Brain pericyte (primary cell): ENCODE measurements around the gene SLC7A8.

Experiments used
- DNase-seq: peaks from one replicate; pipeline ENCODE4 v3.0.0-alpha.2; 2012; ENCODE audit warnings: low read depth, low spot score

Gene SLC7A8

DNA sequence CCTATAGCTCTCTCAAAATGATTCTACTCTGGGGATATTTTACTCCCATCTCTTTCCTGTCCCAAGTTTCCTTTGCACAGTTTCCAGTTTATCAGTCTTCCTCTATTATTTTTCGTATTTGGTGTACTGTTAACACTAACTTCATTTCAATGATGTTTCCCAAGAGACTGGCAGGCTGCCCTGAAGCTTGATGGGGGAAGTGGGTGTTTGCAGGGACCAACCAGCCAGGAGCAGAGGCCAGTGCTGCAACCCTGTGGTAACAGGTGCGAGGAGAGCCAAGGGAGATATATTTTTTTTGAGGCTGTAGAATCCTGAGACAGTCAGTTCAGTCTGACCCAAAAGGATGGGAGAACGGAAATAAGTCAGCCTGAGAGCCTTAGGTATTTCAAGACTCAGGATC is 52.6 kb downstream of the SLC7A8 start:
- DNase-seq = no peak

- no peak for DNase-seq
Observed at GRCh38 chr14:23129759-23130316, 53.6 kb downstream of the SLC7A8 start.

GRCh38 chr14:23128969-23129758 is 54.3 kb downstream of the SLC7A8 start:
- no peak for DNase-seq

DNA sequence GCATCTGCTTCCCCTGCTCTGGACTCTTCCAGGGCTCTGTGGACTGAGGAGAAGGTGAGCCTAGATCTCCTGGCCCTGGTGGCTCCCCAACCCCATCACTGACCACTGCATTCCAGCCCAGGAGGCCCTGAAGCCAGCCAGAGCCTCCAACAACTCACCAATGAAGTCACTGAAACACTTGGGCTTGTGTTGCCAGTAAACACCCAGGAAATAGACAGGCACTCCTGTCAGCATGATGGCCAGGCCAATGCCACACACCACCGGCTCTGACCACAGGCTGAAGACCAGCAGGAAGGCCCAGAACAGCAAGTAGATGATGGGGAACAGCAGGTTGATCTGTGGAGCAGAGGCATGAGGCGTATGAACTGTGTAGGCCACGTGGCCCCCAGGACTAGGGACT is 55.6 kb downstream of the SLC7A8 start:
- DNase-seq = no peak

GRCh38 chr14:23126548-23127278 is 56.7 kb downstream of the SLC7A8 start:
- DNase-seq = no peak

- DNase-seq = no peak
Observed at GRCh38 chr14:23125933-23126524, 57.4 kb downstream of the SLC7A8 start.

GRCh38 chr14:23125011-23125410 is 58.4 kb downstream of the SLC7A8 start:
- DNase-seq = no peak

DNA sequence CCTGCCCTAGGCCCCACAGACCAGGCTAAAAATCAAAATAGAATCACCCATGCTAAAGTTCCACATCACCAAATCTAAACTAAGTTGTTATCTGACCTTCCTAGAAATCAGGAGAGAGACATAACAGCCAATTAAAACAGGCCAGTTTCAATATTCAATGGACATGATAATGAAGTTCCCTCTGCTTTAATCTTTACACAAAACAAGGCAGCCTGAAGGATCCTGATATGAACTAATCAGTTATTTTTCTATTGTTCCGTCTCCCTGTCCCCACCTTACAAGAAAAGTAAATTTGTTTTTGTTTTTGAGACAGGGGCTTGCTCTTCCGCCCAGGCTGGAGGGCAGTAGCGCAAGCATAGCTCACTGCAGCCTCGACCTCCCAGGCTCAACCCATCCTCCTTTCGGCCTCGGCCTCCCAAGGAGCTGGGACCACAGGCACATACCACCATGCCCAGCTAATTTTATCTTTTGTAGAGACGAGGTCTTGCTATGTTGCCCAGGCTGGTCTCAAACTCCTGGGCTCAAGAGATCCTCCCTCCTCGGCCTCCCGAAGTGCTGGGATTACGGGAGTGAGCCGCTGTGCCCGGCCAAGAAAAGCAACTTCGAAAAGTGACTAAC is 59.0 kb downstream of the SLC7A8 start:
- no peak for DNase-seq

DNA sequence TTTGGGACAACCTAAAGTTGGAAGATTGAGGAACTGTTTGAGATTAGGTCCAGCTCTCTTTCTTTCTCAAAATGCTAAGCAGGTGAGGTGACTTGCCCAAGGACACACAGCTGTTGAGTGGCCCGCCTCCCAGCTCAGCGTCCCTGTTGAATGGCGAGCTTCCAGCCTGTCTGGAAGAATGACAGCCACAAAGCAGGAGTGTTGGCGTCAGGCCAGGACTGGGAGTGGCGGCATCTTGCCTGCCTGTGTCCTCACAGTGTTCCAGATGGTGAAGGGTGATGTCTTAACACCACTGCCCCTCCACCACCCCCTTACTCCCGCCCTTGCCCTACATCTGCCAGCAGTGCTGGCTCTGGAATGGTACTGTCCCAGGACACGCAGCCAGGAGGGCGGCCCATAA is 60.0 kb downstream of the SLC7A8 start:
- DNase-seq = no peak

GRCh38 chr14:23122086-23122485 is 61.4 kb downstream of the SLC7A8 start:
- no peak for DNase-seq

- no peak for DNase-seq
Observed at GRCh38 chr14:23121361-23121771, 62.1 kb downstream of the SLC7A8 start.

DNA sequence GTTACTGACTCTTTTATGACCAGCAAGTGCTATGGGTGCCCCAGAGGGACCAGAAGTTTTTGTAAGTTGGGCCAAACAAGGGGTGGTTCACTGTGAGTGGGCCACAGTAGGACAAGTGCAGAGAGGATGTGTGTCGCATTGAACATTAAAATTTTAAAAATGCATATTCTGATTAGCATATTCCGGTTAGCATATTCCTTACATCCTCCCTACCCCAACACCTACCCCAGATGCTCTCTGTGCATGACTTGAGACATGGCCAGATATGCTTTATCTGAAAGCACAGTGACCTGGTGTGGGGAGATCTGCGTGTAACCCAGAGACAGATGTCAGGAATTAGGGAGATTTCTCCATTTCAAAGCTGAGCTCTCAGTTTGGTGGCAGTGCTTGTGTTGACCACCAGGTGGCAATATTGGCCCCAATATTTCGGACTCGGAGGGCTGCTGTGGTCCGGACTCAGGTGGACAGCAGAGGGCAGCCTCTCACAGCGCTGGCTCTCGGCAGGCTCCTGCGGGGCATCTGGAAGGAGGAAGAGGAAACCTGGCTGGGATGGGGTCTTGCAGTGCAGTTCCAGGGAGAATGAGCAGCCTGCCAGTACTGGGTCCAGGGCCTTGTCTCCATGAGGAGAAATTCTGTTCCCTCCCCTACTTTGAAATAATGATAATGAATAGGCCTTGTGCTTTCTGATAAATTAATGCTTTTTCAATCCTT is 62.8 kb downstream of the SLC7A8 start:
- DNase-seq = peak; percentile 65

DNA sequence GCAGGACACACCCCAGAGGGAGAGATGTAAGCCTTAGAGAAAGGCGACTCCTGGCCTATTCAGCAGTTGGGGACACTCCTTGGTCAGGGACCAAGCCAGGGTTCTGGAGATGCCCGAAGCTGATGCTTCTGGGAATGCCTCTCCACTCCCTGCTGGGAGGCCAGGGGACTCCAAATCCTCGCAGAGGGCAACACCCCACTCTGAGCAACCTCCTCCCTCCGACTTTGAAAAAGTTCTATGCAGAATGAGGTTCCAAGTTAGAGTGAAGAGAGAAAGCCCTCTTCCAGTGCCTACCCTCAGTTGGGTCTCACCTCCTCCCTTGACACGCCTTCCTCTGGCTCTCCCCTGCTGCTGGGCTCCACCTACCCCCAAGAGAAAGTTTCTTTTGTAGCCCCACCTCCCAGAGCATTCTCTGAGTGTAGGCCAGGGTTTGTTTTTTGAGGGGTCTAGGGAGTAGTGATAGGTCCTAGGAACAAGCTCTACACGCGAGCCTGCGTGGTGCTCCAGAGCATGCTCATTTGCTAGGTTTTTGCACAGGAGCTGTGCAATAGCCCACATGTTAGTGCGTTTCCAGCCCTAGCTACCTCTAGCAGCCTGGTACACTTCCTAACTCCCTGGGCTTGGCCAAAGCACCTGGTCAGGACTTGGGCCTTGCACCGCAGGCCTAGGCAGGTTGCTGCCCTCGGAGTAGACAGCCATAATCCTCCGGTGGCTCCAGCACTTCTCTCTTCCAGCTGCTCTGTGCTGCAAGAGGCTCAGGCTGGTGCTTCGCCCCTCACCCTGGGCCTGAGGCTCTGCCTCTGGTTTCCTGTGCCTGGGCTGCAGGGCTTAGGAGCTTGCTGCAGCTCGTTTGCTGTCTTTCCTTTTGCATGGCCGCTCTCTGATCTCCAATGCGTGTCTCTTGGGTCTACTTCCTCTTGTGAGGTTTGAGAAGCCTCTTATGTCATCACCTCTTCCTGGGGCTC is 63.8 kb downstream of the SLC7A8 start:
- DNase-seq = no peak

DNA sequence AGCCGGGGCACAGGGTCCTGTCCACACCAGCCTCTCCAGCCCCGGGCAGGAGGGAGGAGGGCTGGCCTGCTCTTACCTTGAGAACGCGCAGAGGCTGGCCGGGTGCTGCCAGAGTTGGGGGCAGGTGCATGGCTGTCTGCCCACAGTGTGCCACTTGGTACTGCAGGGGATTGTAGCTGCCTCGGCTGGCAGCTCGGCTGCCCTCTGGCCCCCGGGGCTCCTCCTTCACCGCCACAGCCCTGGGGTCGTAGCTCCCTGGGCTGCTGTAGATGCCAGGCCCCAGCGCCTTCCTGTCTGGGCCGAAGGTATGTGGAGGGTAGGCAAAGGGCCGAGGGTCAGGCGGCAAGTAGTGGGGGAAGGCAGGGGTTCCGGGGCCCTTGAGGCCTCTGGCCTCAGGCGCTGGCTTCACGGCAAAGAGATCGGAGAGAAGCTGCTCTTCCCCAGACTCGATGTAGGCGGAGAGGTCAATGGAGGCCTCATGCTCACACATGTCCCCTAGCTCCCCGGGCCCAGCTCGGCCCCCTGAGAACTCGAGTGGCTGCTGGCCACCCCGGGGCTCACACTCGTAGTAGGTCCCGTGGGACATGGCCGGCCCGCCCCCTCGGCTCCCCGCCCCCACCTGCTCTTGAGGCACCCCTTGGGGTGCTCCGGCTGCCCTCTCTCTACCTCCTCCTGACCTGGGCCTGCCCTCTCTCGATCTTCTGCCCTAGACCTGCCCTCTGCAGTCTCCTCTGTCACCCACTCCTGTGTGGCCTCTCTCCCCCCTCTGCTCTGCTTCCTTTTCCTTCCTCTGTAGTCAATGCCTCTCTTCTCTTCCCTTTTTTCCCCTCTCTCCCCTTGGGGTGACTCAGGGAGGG is 64.7 kb downstream of the SLC7A8 start, which contains the start of gene CEBPE:
TSS of gene CEBPE (minus strand) at position 750 of the 857 bp plus-strand sequence. CDS start at position 586, 164 bp downstream.
- no peak for DNase-seq

- DNase-seq = no peak
Observed at GRCh38 chr14:23117371-23118020, 66.0 kb downstream of the SLC7A8 start.

DNA sequence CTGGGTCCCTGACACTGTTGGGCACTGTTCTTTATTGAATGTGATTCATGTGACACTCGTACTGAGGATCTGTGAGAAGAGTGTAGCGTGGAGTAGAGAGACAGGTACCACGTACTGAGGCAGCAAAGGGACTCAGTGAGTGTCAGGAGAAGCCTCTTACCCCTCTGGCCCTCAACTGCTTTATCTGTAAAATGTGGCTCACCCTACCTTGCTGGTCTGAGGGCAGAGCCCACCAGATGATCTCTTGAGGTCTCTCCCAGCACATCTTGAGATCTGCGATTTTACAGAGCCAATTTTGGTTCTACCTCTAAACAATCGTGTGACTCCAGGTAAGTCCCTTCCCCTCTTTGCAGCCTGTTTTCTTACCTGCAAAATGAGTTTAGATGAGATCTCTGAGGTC is 67.5 kb downstream of the SLC7A8 start:
- DNase-seq = no peak

DNA sequence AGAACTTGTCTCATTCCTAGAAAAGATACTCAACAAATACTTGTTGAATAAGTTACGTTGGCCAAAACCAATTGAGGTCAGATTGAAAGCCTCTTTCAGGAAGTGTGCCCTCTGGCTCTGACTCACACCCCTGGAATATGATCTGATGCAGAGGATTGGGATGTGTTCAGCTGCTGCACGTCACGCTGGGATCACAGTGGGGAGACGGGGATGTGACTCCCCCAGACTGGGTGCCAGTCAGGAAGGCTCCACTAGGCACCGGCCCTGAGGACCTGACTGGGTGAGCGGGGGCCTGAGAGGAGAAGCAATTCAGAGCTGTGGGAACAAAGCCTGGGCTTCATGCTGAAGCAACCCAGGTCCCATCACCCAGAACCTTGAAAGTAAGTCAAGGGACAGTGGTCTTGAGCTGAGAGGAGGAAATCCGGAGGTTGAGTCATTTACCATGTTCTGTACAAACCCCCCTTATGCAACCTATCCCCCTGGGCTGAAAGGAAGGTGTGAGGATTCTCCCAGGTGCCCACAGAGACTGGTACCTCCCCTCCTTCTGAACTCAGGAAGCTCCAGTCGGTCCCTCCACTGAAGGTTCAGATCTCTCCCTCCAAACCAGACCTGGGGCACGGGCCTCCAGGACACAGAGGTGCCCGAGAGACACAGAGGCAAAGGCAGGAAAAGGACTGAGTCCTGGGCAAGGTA is 68.3 kb downstream of the SLC7A8 start:
- peak; percentile 93 for DNase-seq

GRCh38 chr14:23114669-23115038 is 68.8 kb downstream of the SLC7A8 start:
- no peak for DNase-seq
